A549 treated with AZD2906 at 1 μM for 4 hours (cell line): ENCODE measurements around the gene HBB. TPM values are rescaled to one million over a fixed set of nuclear protein-coding genes. Genes with fewer than 3 reads are reported as not detected.

Experiments used
- total RNA-seq: library from RNA; stranded (reverse); fragments of 200-300 nt; extraction: Qiagen RNA extraction; gene quantifications from 5 replicates; pipeline ENCODE4 v1.2.3, GENCODE V29; 2022

Gene HBB
- total RNA-seq = 0.24 TPM in 1 of 5 replicates, not detected in the others

GRCh38 chr11:5226732-5227310, at the start of gene HBB:
Gene HBB, minus strand, starts transcription at chr11:5227071. Its CDS starts 50 bp downstream, at chr11:5227021.

GRCh38 chr11:5269715-5270147, 42.9 kb upstream of the HBB start, which contains the start of gene HBE1:
Gene HBE1, minus strand, starts transcription at chr11:5269945. Its CDS starts 55 bp downstream, at chr11:5269890.

GRCh38 chr11:5254646-5255413, 28.0 kb upstream of the HBB start, which contains the start of gene HBG2:
Gene HBG2, minus strand, starts transcription at chr11:5254781. Its CDS starts 53 bp downstream, at chr11:5254728.

GRCh38 chr11:5249807-5250396, 23.0 kb upstream of the HBB start, which contains the start of gene HBG1:
Gene HBG1, minus strand, starts transcription at chr11:5249857. Its CDS starts 53 bp downstream, at chr11:5249804.

GRCh38 chr11:5234381-5234834, 7.5 kb upstream of the HBB start, which contains the start of gene HBD:
Gene HBD, minus strand, starts transcription at chr11:5234483. Its CDS starts 50 bp downstream, at chr11:5234433.

GRCh38 chr11:5200582-5200981, 26.3 kb downstream of the HBB start, which contains the start of gene OR51V1:
Gene OR51V1, minus strand, starts transcription at chr11:5200682. Its CDS starts 0 bp downstream, at chr11:5200682.

Other genes starting within 250 kb of the HBB start
- gene OR51L1, start 232.2 kb downstream of the HBB start, total RNA-seq = not detected in 5 replicates
- gene OR52J3, start 180.5 kb downstream of the HBB start, total RNA-seq = not detected in 5 replicates
- not detected in 5 replicates for gene OR52E2, start 167.4 kb downstream of the HBB start, total RNA-seq
- gene OR52E1, start 157.5 kb downstream of the HBB start, total RNA-seq = not detected in 5 replicates
- gene OR52A5, start 88.7 kb downstream of the HBB start, total RNA-seq = not detected in 5 replicates
- gene OR52A1, start 72.3 kb downstream of the HBB start, total RNA-seq = not detected in 5 replicates
- not detected in 5 replicates for gene OR51V1, start 26.4 kb downstream of the HBB start, total RNA-seq
- gene HBD, start 7.4 kb upstream of the HBB start, total RNA-seq = not detected in 5 replicates
- gene HBG1, start 22.8 kb upstream of the HBB start, total RNA-seq = not detected in 5 replicates
- not detected in 5 replicates for gene HBG2, start 27.7 kb upstream of the HBB start, total RNA-seq
- 0.10 to 0.19 TPM (median 0.17 TPM) in 3 of 5 replicates, not detected in the others for gene HBE1, start 42.9 kb upstream of the HBB start, total RNA-seq
- gene OR51B4, start 74.9 kb upstream of the HBB start, total RNA-seq = not detected in 5 replicates
- gene OR51B2, start 97.2 kb upstream of the HBB start, total RNA-seq = not detected in 5 replicates
- not detected in 5 replicates for gene OR51B5, start 116.5 kb upstream of the HBB start, total RNA-seq
- not detected in 5 replicates for gene OR51B6, start 124.4 kb upstream of the HBB start, total RNA-seq
- not detected in 5 replicates for gene OR51M1, start 156.7 kb upstream of the HBB start, total RNA-seq
- gene OR51Q1, start 195.0 kb upstream of the HBB start, total RNA-seq = not detected in 5 replicates
- not detected in 5 replicates for gene OR51I1, start 214.4 kb upstream of the HBB start, total RNA-seq
- gene OR51I2, start 222.3 kb upstream of the HBB start, total RNA-seq = not detected in 5 replicates